Activated naive CD8-positive, alpha-beta T cell treated with anti-CD3 and anti-CD28 coated beads for 36 hours (primary cell): Measurements from ENCODE around the gene TFDP2. TPM values are rescaled to one million over a fixed set of nuclear protein-coding genes. Genes with fewer than 3 reads are reported as not detected.

ENCODE experiments used
- DNase-seq: peaks from one replicate; pipeline ENCODE4 v3.0.0; 2021
- H3K27ac Mint-ChIP-seq: one replicate; pipeline ENCODE4 v1.8.0; 2022; ENCODE audit warnings: mild to moderate bottlenecking, moderate library complexity, mixed read lengths
- H3K27me3 Mint-ChIP-seq: one replicate; pipeline ENCODE4 v1.8.0; 2022; ENCODE audit warnings: mild to moderate bottlenecking, mixed read lengths
- H3K36me3 Mint-ChIP-seq: one replicate; pipeline ENCODE4 v1.8.0; 2021; ENCODE audit warnings: mild to moderate bottlenecking, mixed read lengths
- H3K4me1 Mint-ChIP-seq: one replicate; pipeline ENCODE4 v1.8.0; 2021; ENCODE audit warnings: mixed read lengths
- H3K4me3 Mint-ChIP-seq: one replicate; pipeline ENCODE4 v1.8.0; 2022; ENCODE audit warnings: mild to moderate bottlenecking, moderate library complexity, mixed read lengths
- H3K9me3 Mint-ChIP-seq: one replicate; pipeline ENCODE4 v1.8.0; 2022; ENCODE audit warnings: mixed read lengths
- total RNA-seq, 2 experiments: library from RNA; stranded (reverse); gene quantifications; one replicate each; pipeline ENCODE4 v1.2.3, GENCODE V29; 2021

Gene TFDP2
- total RNA-seq: 10 to 100 TPM; 28.1 to 32.0 TPM

GRCh38 chr3:142148792-142149672 lies at the start of gene TFDP2:
TSS of gene TFDP2 (minus strand) at chr3:142149544. CDS start at chr3:142101749, 47,795 bp downstream.
- H3K4me1 Mint-ChIP-seq: peaks cover 32% of the 10 kb centered on the region
- peak; percentile 90 for DNase-seq
- H3K4me3 Mint-ChIP-seq: peak within 1 kb of the TSS; percentile 86
- H3K9me3 Mint-ChIP-seq: no peaks in the 10 kb centered on the region
- H3K27ac Mint-ChIP-seq: peak within 1 kb of the TSS; percentile 68
- no peaks in the 10 kb centered on the region for H3K36me3 Mint-ChIP-seq
- H3K27me3 Mint-ChIP-seq: no peaks in the 10 kb centered on the region

GRCh38 chr3:142188846-142189245 lies 39.5 kb upstream of the TFDP2 start:
- Mint-ChIP-seq H3K9me3 (no peaks in the 10 kb centered on the region), H3K36me3 (peaks cover 9% of the 10 kb centered on the region), H3K4me3 (no peak overlapping the region), H3K27ac (no peak overlapping the region), H3K4me1 (no peaks in the 10 kb centered on the region), H3K27me3 (no peaks in the 10 kb centered on the region)
- DNase-seq: no peak

- no peaks in the 10 kb centered on the region for H3K27me3 Mint-ChIP-seq
- no peak for DNase-seq
- H3K27ac Mint-ChIP-seq: no peak overlapping the region
- no peaks in the 10 kb centered on the region for H3K9me3 Mint-ChIP-seq
- H3K4me1 Mint-ChIP-seq: no peaks in the 10 kb centered on the region
- peaks cover 7% of the 10 kb centered on the region for H3K36me3 Mint-ChIP-seq
- no peak overlapping the region for H3K4me3 Mint-ChIP-seq
Measured at GRCh38 chr3:142180761-142181362, 31.5 kb upstream of the TFDP2 start.

- Mint-ChIP-seq H3K4me1 (no peaks in the 10 kb centered on the region), H3K36me3 (peaks cover 10% of the 10 kb centered on the region), H3K27ac (no peak overlapping the region), H3K9me3 (no peaks in the 10 kb centered on the region), H3K27me3 (no peaks in the 10 kb centered on the region), H3K4me3 (no peak overlapping the region)
- no peak for DNase-seq
Measured at GRCh38 chr3:142175478-142175877, 26.1 kb upstream of the TFDP2 start.

GRCh38 chr3:142174559-142174958 lies 25.2 kb upstream of the TFDP2 start:
- DNase-seq: no peak
- Mint-ChIP-seq H3K4me1 (no peaks in the 10 kb centered on the region), H3K27ac (no peak overlapping the region), H3K36me3 (peaks cover 9% of the 10 kb centered on the region), H3K9me3 (no peaks in the 10 kb centered on the region), H3K27me3 (no peaks in the 10 kb centered on the region), H3K4me3 (no peak overlapping the region)

GRCh38 chr3:142168514-142168913 lies 19.2 kb upstream of the TFDP2 start:
- H3K27ac Mint-ChIP-seq: no peak overlapping the region

GRCh38 chr3:142165194-142165593 lies 15.8 kb upstream of the TFDP2 start:
- H3K27me3 Mint-ChIP-seq: no peaks in the 10 kb centered on the region
- no peak overlapping the region for H3K4me3 Mint-ChIP-seq
- H3K4me1 Mint-ChIP-seq: no peaks in the 10 kb centered on the region
- peaks cover 10% of the 10 kb centered on the region for H3K36me3 Mint-ChIP-seq
- no peak overlapping the region for H3K27ac Mint-ChIP-seq
- H3K9me3 Mint-ChIP-seq: no peaks in the 10 kb centered on the region
- DNase-seq: no peak

More at GRCh38 chr3:142168514-142168913, 19.2 kb upstream of the TFDP2 start:
- Mint-ChIP-seq H3K4me3 (no peak overlapping the region), H3K36me3 (peaks cover 8% of the 10 kb centered on the region), H3K27me3 (no peaks in the 10 kb centered on the region), H3K4me1 (no peaks in the 10 kb centered on the region), H3K9me3 (no peaks in the 10 kb centered on the region)
- no peak for DNase-seq

- Mint-ChIP-seq H3K36me3 (peaks cover 5% of the 10 kb centered on the region), H3K4me3 (no peak overlapping the region), H3K9me3 (no peaks in the 10 kb centered on the region), H3K4me1 (no peaks in the 10 kb centered on the region), H3K27me3 (no peaks in the 10 kb centered on the region), H3K27ac (no peak overlapping the region)
- DNase-seq: no peak
Measured at GRCh38 chr3:142159083-142159740, 9.9 kb upstream of the TFDP2 start.

GRCh38 chr3:142154186-142154585 lies 4.8 kb upstream of the TFDP2 start:
- DNase-seq: no peak
- H3K4me1 Mint-ChIP-seq: peaks cover 4% of the 10 kb centered on the region
- H3K4me3 Mint-ChIP-seq: no peak overlapping the region
- H3K9me3 Mint-ChIP-seq: no peaks in the 10 kb centered on the region
- H3K27ac Mint-ChIP-seq: no peak overlapping the region
- H3K27me3 Mint-ChIP-seq: no peaks in the 10 kb centered on the region
- no peaks in the 10 kb centered on the region for H3K36me3 Mint-ChIP-seq

- Mint-ChIP-seq H3K4me3 (no peak overlapping the region), H3K9me3 (no peaks in the 10 kb centered on the region), H3K4me1 (peaks cover 17% of the 10 kb centered on the region), H3K36me3 (no peaks in the 10 kb centered on the region), H3K27me3 (no peaks in the 10 kb centered on the region), H3K27ac (no peak overlapping the region)
- no peak for DNase-seq
Measured at GRCh38 chr3:142152384-142152783, 3.0 kb upstream of the TFDP2 start.

- Mint-ChIP-seq H3K27me3 (no peaks in the 10 kb centered on the region), H3K36me3 (no peaks in the 10 kb centered on the region), H3K4me1 (peaks cover 22% of the 10 kb centered on the region)
Measured at GRCh38 chr3:142151828-142152227, 2.5 kb upstream of the TFDP2 start.

GRCh38 chr3:142151240-142151639 lies 1.9 kb upstream of the TFDP2 start:
- no peak for DNase-seq
- Mint-ChIP-seq H3K27ac (no peak overlapping the region), H3K4me1 (peaks cover 25% of the 10 kb centered on the region), H3K4me3 (no peak overlapping the region), H3K27me3 (no peaks in the 10 kb centered on the region), H3K9me3 (no peaks in the 10 kb centered on the region), H3K36me3 (no peaks in the 10 kb centered on the region)

More at GRCh38 chr3:142151828-142152227, 2.5 kb upstream of the TFDP2 start:
- Mint-ChIP-seq H3K4me3 (no peak overlapping the region), H3K27ac (no peak overlapping the region), H3K9me3 (no peaks in the 10 kb centered on the region)
- DNase-seq: no peak

GRCh38 chr3:142150271-142150670 lies 927 bp upstream of the TFDP2 start:
- no peaks in the 10 kb centered on the region for H3K36me3 Mint-ChIP-seq
- no peak overlapping the region for H3K4me3 Mint-ChIP-seq
- no peak for DNase-seq
- no peak overlapping the region for H3K27ac Mint-ChIP-seq
- H3K9me3 Mint-ChIP-seq: no peaks in the 10 kb centered on the region
- peaks cover 26% of the 10 kb centered on the region for H3K4me1 Mint-ChIP-seq
- no peaks in the 10 kb centered on the region for H3K27me3 Mint-ChIP-seq

GRCh38 chr3:142149673-142149992 lies 289 bp upstream of the TFDP2 start:
- no peaks in the 10 kb centered on the region for H3K27me3 Mint-ChIP-seq
- H3K27ac Mint-ChIP-seq: no peak overlapping the region
- H3K4me1 Mint-ChIP-seq: peaks cover 32% of the 10 kb centered on the region
- no peak for DNase-seq
- peak overlapping the region; percentile 86 for H3K4me3 Mint-ChIP-seq
- H3K36me3 Mint-ChIP-seq: no peaks in the 10 kb centered on the region
- no peaks in the 10 kb centered on the region for H3K9me3 Mint-ChIP-seq

- no peaks in the 10 kb centered on the region for H3K9me3 Mint-ChIP-seq
Measured at GRCh38 chr3:142148044-142148791, 1.1 kb downstream of the TFDP2 start.

More at GRCh38 chr3:142148044-142148791, 1.1 kb downstream of the TFDP2 start:
- Mint-ChIP-seq H3K27ac (peak overlapping the region; percentile 68), H3K4me3 (peak overlapping the region; percentile 86), H3K36me3 (no peaks in the 10 kb centered on the region), H3K27me3 (no peaks in the 10 kb centered on the region), H3K4me1 (peaks cover 32% of the 10 kb centered on the region)
- no peak for DNase-seq
